ENCODE data around the gene AICDA.

Gene AICDA

DNA sequence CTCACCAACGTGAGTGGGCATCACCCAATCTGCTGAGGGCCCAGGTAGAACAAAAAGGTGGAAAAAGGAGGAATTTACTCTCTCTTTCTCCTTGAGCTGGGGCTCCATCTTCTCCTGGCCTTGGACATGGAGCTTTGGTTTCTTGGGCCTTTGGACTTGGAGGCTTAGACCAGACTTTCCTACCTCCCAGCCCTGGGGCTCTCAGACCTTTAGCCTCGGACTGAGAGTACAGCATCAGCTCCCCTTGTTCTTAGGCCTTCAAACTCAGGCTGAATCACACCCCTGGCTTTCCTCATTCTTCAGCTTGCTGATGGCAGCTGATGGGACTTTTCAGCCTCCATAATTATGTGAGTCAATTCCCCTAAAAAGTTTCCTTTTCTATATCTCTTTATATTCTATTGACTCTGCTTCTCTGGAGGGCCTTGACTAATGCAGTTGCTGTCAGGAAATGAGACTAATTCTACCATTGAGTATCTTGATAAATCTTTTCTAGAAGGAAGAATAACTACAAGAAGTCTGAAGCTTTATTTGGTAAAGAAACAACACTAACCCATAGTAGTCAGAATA is 56.0 kb downstream of the AICDA start:
- H3K27ac ChIP-seq (ENCODE audit: low read depth, low read length): no peak overlapping the region
- H3K27me3 ChIP-seq (ENCODE audit: control insufficient read depth, low read length): no peaks in the 10 kb centered on the region
- H3K9me3 ChIP-seq (ENCODE audit: control insufficient read depth, insufficient read depth, low read length): no peaks in the 10 kb centered on the region
- H4K20me1 ChIP-seq (ENCODE audit: control insufficient read depth, insufficient read depth, low read depth, low read length): no peaks in the 10 kb centered on the region
- no peaks in the 10 kb centered on the region for H3K4me1 ChIP-seq (ENCODE audit: control insufficient read depth, low read length)
- no peak overlapping the region for H3K4me3 ChIP-seq (ENCODE audit: low read length)
- H3K36me3 ChIP-seq (ENCODE audit: control insufficient read depth, low read length): no peaks in the 10 kb centered on the region
- H3K4me2 ChIP-seq (ENCODE audit: low read length): no peak overlapping the region
- H3K9me2 ChIP-seq (replicated peaks; ENCODE audit: control insufficient read depth, low read length): no peaks in the 10 kb centered on the region
- TF ChIP-seq, protein P1, sequence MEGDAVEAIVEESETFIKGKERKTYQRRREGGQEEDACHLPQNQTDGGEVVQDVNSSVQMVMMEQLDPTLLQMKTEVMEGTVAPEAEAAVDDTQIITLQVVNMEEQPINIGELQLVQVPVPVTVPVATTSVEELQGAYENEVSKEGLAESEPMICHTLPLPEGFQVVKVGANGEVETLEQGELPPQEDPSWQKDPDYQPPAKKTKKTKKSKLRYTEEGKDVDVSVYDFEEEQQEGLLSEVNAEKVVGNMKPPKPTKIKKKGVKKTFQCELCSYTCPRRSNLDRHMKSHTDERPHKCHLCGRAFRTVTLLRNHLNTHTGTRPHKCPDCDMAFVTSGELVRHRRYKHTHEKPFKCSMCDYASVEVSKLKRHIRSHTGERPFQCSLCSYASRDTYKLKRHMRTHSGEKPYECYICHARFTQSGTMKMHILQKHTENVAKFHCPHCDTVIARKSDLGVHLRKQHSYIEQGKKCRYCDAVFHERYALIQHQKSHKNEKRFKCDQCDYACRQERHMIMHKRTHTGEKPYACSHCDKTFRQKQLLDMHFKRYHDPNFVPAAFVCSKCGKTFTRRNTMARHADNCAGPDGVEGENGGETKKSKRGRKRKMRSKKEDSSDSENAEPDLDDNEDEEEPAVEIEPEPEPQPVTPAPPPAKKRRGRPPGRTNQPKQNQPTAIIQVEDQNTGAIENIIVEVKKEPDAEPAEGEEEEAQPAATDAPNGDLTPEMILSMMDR (IDR thresholded peaks at IDR 0.05; ENCODE audit: low read depth, low read length, poor library complexity, severe bottlenecking): no peak
- TF ChIP-seq EZH2phosphoT487 (IDR thresholded peaks at IDR 0.05; ENCODE audit: borderline replicate concordance, low read length): no peak
- no peaks in the 10 kb centered on the region for H3K79me2 ChIP-seq (ENCODE audit: control insufficient read depth, low read length)
- no peaks in the 10 kb centered on the region for H3F3A ChIP-seq (ENCODE audit: control insufficient read depth, insufficient read depth)

DNA sequence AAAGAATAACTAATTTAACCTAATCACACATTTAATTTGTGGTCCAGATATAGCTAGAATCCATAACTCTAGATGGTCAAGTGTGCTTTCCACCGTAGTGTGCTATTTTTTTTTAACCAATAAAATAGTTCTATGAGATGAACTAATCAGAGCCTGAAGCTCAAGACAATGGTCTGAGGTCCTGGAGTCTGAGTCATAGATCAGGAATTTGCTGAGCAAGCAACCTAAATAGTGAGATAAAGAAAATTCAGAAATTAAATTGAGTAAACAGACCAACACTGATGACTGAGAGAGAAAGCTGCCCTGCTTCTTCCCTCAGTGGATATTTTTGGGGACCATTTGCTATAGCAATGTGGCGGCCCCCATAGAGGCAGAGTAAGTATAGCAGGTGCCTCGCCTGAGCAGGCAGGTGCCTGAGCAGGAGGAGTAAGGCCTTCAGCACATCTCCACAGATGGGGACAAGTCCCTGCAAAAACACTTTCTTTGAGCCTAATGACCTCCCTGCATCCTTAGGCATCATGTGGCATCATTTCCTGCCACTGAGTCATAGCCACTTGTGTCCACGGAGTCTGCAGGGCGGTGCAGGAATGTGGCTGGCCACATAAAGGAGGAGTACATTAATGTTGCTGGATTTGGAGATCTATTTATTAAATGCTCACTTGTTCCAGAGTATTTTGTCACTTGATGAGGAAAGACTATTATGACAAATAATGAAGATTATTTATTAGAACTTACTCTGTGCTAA is 58.0 kb downstream of the AICDA start:
- no peak for TF ChIP-seq EZH2phosphoT487 (IDR thresholded peaks at IDR 0.05; ENCODE audit: borderline replicate concordance, low read length)
- TF ChIP-seq, protein P1 (IDR thresholded peaks at IDR 0.05; ENCODE audit: low read depth, low read length, poor library complexity, severe bottlenecking): no peak
- Histone ChIP-seq H3K36me3 (ENCODE audit: control insufficient read depth, low read length) (no peaks in the 10 kb centered on the region), H3K9me3 (ENCODE audit: control insufficient read depth, insufficient read depth, low read length) (no peaks in the 10 kb centered on the region), H3K27me3 (ENCODE audit: control insufficient read depth, low read length) (no peaks in the 10 kb centered on the region), H3K4me3 (ENCODE audit: low read length) (no peak overlapping the region), H3K4me2 (ENCODE audit: low read length) (no peak overlapping the region), H3K4me1 (ENCODE audit: control insufficient read depth, low read length) (peaks cover 4% of the 10 kb centered on the region; the same call in 1 of the 2 replicates), H3K79me2 (ENCODE audit: control insufficient read depth, low read length) (no peaks in the 10 kb centered on the region), H3F3A (ENCODE audit: control insufficient read depth, insufficient read depth) (no peaks in the 10 kb centered on the region), H4K20me1 (ENCODE audit: control insufficient read depth, insufficient read depth, low read depth, low read length) (no peaks in the 10 kb centered on the region), H3K9me2 (replicated peaks; ENCODE audit: control insufficient read depth, low read length) (no peaks in the 10 kb centered on the region), H3K27ac (ENCODE audit: low read depth, low read length) (no peak overlapping the region)

DNA sequence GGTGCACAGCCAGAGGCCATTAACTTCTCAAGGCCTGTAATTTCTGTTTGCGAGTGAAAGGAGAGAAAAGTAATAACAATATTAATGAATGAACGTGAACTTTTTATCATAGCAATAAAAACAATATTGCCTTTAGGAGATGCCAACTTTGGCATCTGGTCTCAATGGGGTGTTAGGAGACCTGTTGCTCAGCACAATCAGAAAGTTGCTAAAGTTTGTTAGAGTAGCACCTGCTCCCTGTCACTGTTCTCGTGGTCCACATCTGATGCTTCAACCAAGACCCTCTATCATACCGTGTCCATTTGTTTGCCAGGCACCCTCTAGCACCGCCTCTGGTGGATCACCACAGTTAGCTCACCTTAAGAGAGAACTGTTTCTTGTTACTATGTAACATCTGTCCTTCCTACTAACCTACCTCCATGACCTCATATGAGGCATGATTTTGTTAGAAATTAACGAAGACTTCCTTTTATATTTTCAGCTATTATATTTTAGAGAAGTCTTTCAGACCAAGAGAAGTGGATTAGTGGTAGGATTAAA is 59.5 kb downstream of the AICDA start:
- no peak overlapping the region for H3K27ac ChIP-seq (ENCODE audit: low read depth, low read length)

More for the DNA sequence above, 59.5 kb downstream of the AICDA start:
- Histone ChIP-seq H3K79me2 (ENCODE audit: control insufficient read depth, low read length) (no peaks in the 10 kb centered on the region), H4K20me1 (ENCODE audit: control insufficient read depth, insufficient read depth, low read depth, low read length) (no peaks in the 10 kb centered on the region), H3K27me3 (ENCODE audit: control insufficient read depth, low read length) (no peaks in the 10 kb centered on the region), H3K4me1 (ENCODE audit: control insufficient read depth, low read length) (peaks cover 4% of the 10 kb centered on the region; the same call in 1 of the 2 replicates), H3K9me3 (ENCODE audit: control insufficient read depth, insufficient read depth, low read length) (no peaks in the 10 kb centered on the region), H3K4me3 (ENCODE audit: low read length) (no peak overlapping the region), H3F3A (ENCODE audit: control insufficient read depth, insufficient read depth) (no peaks in the 10 kb centered on the region), H3K4me2 (ENCODE audit: low read length) (no peak overlapping the region), H3K36me3 (ENCODE audit: control insufficient read depth, low read length) (no peaks in the 10 kb centered on the region), H3K9me2 (replicated peaks; ENCODE audit: control insufficient read depth, low read length) (no peaks in the 10 kb centered on the region)
- TF ChIP-seq, protein P1 (IDR thresholded peaks at IDR 0.05; ENCODE audit: low read depth, low read length, poor library complexity, severe bottlenecking): no peak
- no peak for TF ChIP-seq EZH2phosphoT487 (IDR thresholded peaks at IDR 0.05; ENCODE audit: borderline replicate concordance, low read length)

Measured in DOHH2 (cell line).